DMS114 treated with DMSO at 0.1 percent for 48 hours (cell line): ENCODE data around the gene KCNG1.
A peak's percentile ranks its signal among the peaks of the same experiment; 100 is the strongest.

ENCODE experiments used
- DNase-seq: peaks from one replicate; lab custom pipeline; 2025; ENCODE audit not compliant: unreplicated experiment; lab: John Stamatoyannopoulos, UW

The KCNG1 gene

GRCh38 chr20:51014797-51015722, 7.8 kb downstream of the KCNG1 start:
- DNase-seq = peak; percentile 47

DNA sequence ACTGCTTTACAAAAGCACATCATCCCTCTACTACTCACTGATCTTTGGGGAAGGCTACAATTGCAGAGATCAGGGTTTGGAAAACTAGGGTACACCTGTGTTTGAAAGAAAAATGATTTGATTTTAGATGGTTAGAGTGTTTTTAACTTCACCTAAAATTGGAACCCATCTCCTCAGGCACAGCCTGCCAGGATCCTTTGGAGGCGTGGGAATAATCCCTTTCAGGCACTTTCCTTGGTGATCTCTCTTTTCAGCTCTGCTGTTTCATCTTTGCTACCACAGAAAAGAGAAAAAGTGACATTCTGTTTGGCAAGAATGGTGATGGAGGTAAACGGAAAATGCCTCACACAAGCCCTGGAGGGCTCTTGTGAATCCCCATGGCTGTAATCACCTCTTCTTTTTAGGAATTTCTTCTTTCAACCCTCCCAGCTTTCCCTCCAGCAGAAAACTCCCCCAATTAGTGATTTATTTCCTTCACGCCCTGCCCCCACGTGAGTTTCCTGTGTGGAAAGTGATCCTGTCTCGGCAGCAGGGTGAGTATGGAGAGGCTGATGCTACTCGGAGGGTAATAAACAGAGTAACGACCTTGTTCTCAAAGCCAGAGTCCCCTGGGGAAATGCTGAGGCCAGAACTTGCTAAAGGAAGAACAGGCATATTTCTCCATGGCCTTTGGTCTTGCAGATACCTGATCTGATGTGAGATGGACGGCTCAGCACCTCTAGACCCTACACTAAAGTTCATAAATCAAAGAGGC, 9.2 kb downstream of the KCNG1 start:
- no peak for DNase-seq

GRCh38 chr20:51012357-51012756, 10.6 kb downstream of the KCNG1 start:
- no peak for DNase-seq

DNA sequence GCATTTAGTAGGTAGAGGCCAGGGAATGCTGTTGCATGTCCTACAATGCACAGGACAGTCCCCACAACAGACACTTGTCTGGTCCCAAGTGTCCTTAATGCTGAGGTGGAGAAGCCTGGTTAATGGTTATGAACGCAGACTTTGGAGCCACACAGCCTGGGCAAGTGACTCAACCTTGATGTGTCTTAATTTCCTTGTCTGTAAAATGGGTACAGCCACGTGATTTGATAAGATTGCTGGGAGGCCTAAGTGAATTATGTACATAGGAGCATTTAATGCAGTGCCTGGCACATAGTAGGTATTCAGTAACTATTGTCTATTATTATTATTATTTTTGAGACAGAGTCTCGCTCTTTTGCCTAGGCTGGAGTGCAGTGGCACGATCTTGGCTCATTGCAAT, 11.4 kb downstream of the KCNG1 start:
- DNase-seq = no peak

DNA sequence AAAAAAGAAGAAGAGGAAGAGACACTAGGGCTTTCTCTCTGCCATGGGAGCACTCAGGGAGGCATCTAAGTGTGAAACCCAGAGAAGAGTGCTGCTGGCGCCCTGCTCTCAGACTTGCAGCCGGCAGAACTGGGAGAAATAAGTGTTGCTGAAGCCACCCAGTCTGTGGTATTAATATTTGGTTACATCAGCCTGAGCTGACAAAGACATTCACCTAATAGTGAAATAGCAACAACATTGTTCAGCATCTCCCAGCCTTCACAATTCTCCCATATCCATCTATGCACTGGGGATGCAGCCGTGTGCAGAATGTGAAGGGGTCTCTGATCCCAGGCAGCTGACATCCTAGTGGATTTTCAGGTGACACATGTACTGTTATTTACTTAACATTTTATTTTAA, 12.0 kb downstream of the KCNG1 start:
- no peak for DNase-seq

DNA sequence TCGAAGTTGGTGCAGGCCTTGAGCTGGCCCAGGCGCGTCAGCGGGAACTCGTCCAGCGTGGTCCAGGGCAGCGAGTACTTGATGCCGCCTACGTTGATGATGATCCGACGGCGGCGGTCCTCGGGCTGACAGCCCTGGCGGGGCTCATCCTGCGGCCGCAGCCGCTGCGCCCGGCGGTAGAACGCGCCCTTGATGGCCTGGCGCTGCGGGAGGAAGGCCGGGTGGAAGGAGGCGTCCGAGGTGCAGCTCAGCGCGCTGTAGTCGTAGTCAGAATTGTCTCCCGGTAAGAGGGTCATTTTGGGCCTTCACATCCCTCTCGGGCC, 12.9 kb downstream of the KCNG1 start:
- no peak for DNase-seq

GRCh38 chr20:51009303-51010042, 13.4 kb downstream of the KCNG1 start:
- DNase-seq = no peak

DNA sequence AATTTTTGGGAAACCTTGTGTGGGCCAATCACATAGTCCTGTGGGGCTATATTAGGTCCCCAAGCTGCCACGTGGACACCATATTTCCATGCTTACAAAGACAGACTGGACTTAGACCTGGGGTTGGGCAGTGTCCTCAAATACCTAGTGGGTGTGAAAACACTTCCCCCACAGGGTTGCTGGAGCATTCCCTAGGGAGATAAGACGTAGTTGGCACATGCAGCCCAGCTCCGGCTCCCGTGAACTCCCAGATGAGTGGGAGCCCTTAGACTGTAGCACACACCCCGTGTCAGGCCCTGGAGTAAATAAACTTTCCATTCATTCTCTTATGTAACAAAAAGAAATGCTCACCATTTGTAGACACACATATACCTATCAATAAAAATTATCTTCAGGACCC, 14.2 kb downstream of the KCNG1 start:
- no peak for DNase-seq

GRCh38 chr20:51005214-51005613, 17.7 kb downstream of the KCNG1 start:
- no peak for DNase-seq

GRCh38 chr20:51004781-51005180, 18.1 kb downstream of the KCNG1 start:
- DNase-seq = no peak

DNA sequence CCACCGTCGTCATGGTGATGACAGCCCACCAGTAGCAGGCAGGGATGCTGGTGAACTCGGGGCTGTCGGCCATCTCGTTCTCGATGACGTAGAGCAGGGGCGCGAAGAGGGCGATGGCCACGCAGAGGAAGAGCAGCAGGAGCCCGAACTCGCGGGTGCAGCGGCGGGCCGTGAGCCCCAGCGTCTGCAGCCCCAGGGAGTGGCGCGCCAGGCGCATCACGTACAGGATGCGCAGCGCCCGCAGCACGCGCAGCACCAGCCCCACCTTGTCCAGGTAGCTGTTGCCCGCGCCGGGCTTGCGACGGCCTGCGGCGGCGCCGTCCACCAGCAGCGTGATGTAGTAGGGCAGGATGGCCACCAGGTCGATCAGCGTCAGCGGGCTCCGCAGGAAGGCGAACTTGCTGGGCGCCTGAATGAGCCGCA, 18.6 kb downstream of the KCNG1 start:
- DNase-seq = no peak

- no peak for DNase-seq
These were observed 19.2 kb downstream of the KCNG1 start for GRCh38 chr20:51003753-51004152.

DNA sequence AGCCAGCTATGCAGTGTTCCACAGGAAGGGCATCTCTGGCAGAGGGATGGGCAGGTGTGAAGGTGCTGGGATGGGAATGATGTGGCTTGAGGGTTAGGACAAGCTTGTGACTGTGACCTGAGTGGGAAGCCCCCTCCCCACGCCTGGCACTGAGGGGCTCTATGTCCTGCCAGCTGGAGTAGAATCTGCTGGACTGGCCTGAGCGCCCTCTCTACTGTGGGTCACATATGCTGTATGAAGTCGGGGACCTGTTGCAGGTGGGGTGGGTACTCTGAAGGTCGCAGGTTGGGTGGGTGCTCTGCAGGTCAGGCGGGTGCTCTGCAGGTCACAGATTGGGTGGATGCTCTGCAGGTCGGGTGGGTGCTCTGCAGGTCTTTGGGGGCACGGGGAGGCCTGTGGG, 20.3 kb downstream of the KCNG1 start:
- DNase-seq = no peak

DNA sequence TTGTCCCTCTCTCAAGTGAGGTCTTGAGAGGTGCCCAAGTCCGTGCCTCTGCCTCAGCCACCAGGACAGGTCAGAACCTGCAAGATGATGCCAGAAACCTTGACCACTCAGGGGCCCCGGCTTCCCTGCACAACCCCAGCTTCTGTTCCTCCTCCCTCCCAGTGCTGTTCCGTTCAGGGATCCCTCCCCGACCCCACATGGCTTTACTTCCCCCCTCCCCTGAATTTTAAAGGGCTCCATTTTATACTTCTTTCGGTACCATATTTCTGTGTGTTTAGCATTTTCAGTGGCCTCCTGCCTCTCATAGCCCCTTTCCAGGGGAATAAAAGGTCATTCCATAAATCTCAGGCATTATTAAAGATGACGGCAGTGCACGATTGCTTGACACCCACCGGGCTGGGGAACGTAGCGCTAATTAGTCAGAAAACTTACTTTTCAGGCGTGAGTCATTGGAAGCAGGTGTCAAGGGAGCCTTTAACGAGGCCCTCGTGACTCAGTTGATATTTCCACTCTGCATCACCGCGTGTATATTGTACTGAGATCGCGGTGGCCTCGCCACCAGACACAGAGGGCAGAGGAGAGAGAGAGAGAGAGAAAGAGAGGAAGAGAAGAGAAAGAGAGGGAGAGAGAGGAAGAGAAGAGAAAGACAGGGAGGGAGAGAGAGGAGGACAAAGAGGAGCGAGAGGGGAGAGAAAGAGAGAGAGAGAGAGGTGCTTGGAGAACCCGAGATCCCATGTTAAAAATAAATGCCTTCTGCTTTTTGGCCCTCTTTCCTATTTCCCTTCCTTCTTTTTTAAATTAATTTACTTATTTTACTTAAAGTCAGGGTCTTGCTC, 21.3 kb downstream of the KCNG1 start:
- no peak for DNase-seq

- DNase-seq = no peak
These were observed 23.6 kb downstream of the KCNG1 start for GRCh38 chr20:50999355-50999754.

GRCh38 chr20:50996901-50997865, 25.7 kb downstream of the KCNG1 start:
- no peak for DNase-seq

- DNase-seq = no peak
These were observed 27.4 kb downstream of the KCNG1 start for GRCh38 chr20:50995506-50995905.

- no peak for DNase-seq
These were observed 29.0 kb downstream of the KCNG1 start for GRCh38 chr20:50993876-50994275.

DNA sequence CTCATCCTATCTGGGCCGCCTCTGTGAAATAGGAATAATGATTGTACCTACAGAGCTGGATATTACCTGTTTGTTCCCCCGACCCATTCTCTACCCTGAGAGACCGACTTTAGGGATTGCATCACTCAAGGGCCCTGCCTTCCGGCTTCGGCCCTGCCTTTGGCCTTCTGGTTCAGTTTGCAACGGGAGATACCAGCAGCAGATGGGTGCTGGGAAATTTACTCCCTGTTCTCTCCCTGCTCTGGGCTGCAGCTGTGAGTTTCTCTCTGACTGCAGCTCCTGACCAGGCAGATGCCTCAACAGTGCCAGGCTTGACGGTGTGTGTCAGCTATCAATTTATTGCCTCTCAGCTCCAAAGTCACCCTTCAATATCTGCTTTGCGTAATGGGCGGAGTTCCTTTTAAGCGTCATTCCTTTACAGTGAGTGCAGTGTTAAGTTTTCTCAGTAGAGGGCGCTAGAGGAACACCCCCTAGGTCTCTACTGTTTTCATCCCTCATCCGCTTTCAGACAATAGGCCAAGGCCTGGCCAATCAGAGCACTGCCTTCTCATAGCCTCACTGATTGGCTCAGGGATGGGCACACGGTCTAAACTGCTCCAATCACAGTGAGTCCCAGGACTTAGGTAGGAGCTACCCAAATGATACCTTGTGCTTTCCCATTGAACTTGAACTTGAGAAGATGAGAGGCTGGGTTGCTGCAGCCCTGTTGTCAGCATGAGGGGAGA, 30.0 kb downstream of the KCNG1 start:
- peak; percentile 60 for DNase-seq
